IMR-90 (cell line): ENCODE measurements around the gene VASN. TPM values are rescaled to one million over a fixed set of nuclear protein-coding genes. Genes with fewer than 3 reads are reported as not detected.

Experiments
- ATAC-seq: fragments of 200-7000 bp; cut with Tn5 transposase; 2 replicates; pipeline ENCODE4 v1.9.1; 2020; ENCODE audit warnings: low read depth, mild to moderate bottlenecking, moderate library complexity
- BruUV-seq: library from RNA; stranded (reverse); fragments of 400-500 nt; replicated peaks from 2 replicates; lab custom pipeline; 2021; lab: Mats Ljungman, UMichigan
- CTCF ChIA-PET: fragments of 300-600 bp; formaldehyde crosslinking; extraction: SDS; loops from one replicate; lab custom pipeline; 2021; ENCODE audit warnings: antibody characterized with exemption; lab: Yijun Ruan, JAX
- POLR2A ChIA-PET: fragments of 300-600 bp; sonication (Branson Sonifier 250); formaldehyde crosslinking; loops from one replicate; lab custom pipeline; 2022; ENCODE audit warnings: antibody characterized with exemption; ENCODE audit not compliant: unreplicated experiment; lab: Charles Lee
- DNase-seq: peaks from one replicate; pipeline ENCODE4 v3.0.0; 2013
- H2AFZ ChIP-seq: replicated peaks from 2 replicates; pipeline ENCODE3; 2013; ENCODE audit warnings: low read length, mild to moderate bottlenecking; ENCODE audit not compliant: poor library complexity
- H2AK5ac ChIP-seq: 2 replicates; pipeline ENCODE4 v1.6.1; 2013; ENCODE audit warnings: low read depth, low read length, inconsistent platforms
- H2AK9ac ChIP-seq: replicated peaks from 2 replicates; pipeline ENCODE3; 2013; ENCODE audit warnings: mild to moderate bottlenecking, low read depth, low read length, moderate library complexity; ENCODE audit not compliant: poor library complexity
- H2BK120ac ChIP-seq: 2 replicates; pipeline ENCODE4 v1.6.1; 2013; ENCODE audit warnings: low read depth, low read length, inconsistent platforms
- H2BK15ac ChIP-seq: 3 replicates; pipeline ENCODE4 v1.6.1; 2013; ENCODE audit warnings: low read depth, low read length, inconsistent platforms
- H2BK20ac ChIP-seq: 2 replicates; pipeline ENCODE4 v1.6.1; 2013; ENCODE audit warnings: low read depth, mild to moderate bottlenecking, inconsistent platforms, low read length, moderate library complexity
- H2BK5ac ChIP-seq: 2 replicates; pipeline ENCODE4 v1.6.1; 2013; ENCODE audit warnings: mild to moderate bottlenecking, low read depth, low read length, inconsistent platforms; ENCODE audit not compliant: poor library complexity, severe bottlenecking
- H3K14ac ChIP-seq: replicated peaks from 2 replicates; pipeline ENCODE4 v1.6.1; 2013; ENCODE audit warnings: low read depth, low read length, inconsistent platforms
- H3K18ac ChIP-seq: 2 replicates; pipeline ENCODE4 v1.6.1; 2013; ENCODE audit warnings: low read depth, low read length, control low read depth
- H3K23ac ChIP-seq: 2 replicates; pipeline ENCODE4 v1.6.1; 2013; ENCODE audit warnings: low read depth, low read length, inconsistent platforms
- H3K27ac ChIP-seq: 2 replicates; pipeline ENCODE4 v1.5.1; 2013; ENCODE audit warnings: mild to moderate bottlenecking, control low read depth, low read length; ENCODE audit not compliant: insufficient read depth
- H3K27me3 ChIP-seq: 2 replicates; pipeline ENCODE4 v1.6.1; 2013; ENCODE audit warnings: low read length; ENCODE audit not compliant: control insufficient read depth, insufficient read depth
- H3K36me3 ChIP-seq: 2 replicates; pipeline ENCODE4 v1.6.1; 2013; ENCODE audit warnings: low read length, mixed read lengths; ENCODE audit not compliant: control insufficient read depth, insufficient read depth
- H3K4ac ChIP-seq: 2 replicates; pipeline ENCODE4 v1.6.1; 2013; ENCODE audit warnings: low read depth, low read length, inconsistent platforms
- H3K4me1 ChIP-seq: 2 replicates; pipeline ENCODE4 v1.6.1; 2013; ENCODE audit warnings: low read length, mixed read lengths; ENCODE audit not compliant: control insufficient read depth, insufficient read depth
- H3K4me2 ChIP-seq: 2 replicates; pipeline ENCODE4 v1.6.1; 2013; ENCODE audit warnings: low read depth, mild to moderate bottlenecking, control low read depth, low read length, moderate library complexity
- H3K4me3 ChIP-seq: 2 replicates; pipeline ENCODE4 v1.5.1; 2013; ENCODE audit warnings: low read depth, mild to moderate bottlenecking, control low read depth, low read length, moderate library complexity; ENCODE audit not compliant: insufficient read depth
- H3K56ac ChIP-seq: 2 replicates; pipeline ENCODE4 v1.6.1; 2013; ENCODE audit warnings: low read length, inconsistent platforms; ENCODE audit not compliant: insufficient read depth; ENCODE audit errors: extremely low read depth
- H3K79me1 ChIP-seq, 2 experiments: 2 replicates each; pipeline ENCODE4 v1.6.1; 2013; ENCODE audit warnings: low read length in 2 of 2, inconsistent platforms in 1 of 2, low read depth in 1 of 2
- H3K9ac ChIP-seq: 2 replicates; pipeline ENCODE4 v1.6.1; 2013; ENCODE audit warnings: low read depth, low read length, control low read depth
- H3K9me1 ChIP-seq: 2 replicates; pipeline ENCODE4 v1.6.1; 2013; ENCODE audit warnings: low read length, inconsistent platforms; ENCODE audit not compliant: insufficient read depth
- H3K9me3 ChIP-seq: 2 replicates; pipeline ENCODE4 v1.6.1; 2013; ENCODE audit warnings: low read length; ENCODE audit not compliant: control insufficient read depth, insufficient read depth
- H4K20me1 ChIP-seq: 2 replicates; pipeline ENCODE4 v1.6.1; 2013; ENCODE audit warnings: low read length, inconsistent platforms; ENCODE audit not compliant: insufficient read depth
- H4K5ac ChIP-seq: 2 replicates; pipeline ENCODE4 v1.6.1; 2013; ENCODE audit warnings: mild to moderate bottlenecking, low read depth, low read length, control low read depth
- H4K8ac ChIP-seq, 2 experiments: 2 replicates each; pipeline ENCODE4 v1.6.1; 2013; ENCODE audit warnings: low read depth in 2 of 2, low read length in 2 of 2, control low read depth in 1 of 2, inconsistent platforms in 1 of 2
- H4K91ac ChIP-seq: 2 replicates; pipeline ENCODE4 v1.6.1; 2013; ENCODE audit warnings: low read depth, low read length, inconsistent platforms; ENCODE audit not compliant: insufficient read depth
- BHLHE40 ChIP-seq: fragments of 150-350 bp; IDR thresholded peaks from 2 replicates; pipeline ENCODE4 v1.6.1; 2016; ENCODE audit warnings: mild to moderate bottlenecking, low read depth, low read length
- CHD1 ChIP-seq: IDR thresholded peaks from 2 replicates; pipeline ENCODE4 v1.6.1; 2012; ENCODE audit warnings: low read depth, low read length, improper control_type of control experiment
- CTCF ChIP-seq: conservative IDR thresholded peaks from 2 replicates; pipeline ENCODE4 v1.5.1; 2012; ENCODE audit warnings: mild to moderate bottlenecking, low read depth, low read length, improper control_type of control experiment
- RCOR1 ChIP-seq: IDR thresholded peaks from 2 replicates; pipeline ENCODE4 v1.6.1; 2012; ENCODE audit warnings: mild to moderate bottlenecking, low read length, improper control_type of control experiment; ENCODE audit not compliant: insufficient replicate concordance
- RFX5 ChIP-seq: IDR thresholded peaks from 2 replicates; pipeline ENCODE4 v1.8.0; 2012; ENCODE audit warnings: low read depth, mild to moderate bottlenecking, low read length, moderate library complexity
- SMC3 ChIP-seq: fragments of 150-350 bp; IDR thresholded peaks from 2 replicates; pipeline ENCODE4 v1.6.1; 2016; ENCODE audit warnings: low read depth, mild to moderate bottlenecking, antibody characterized with exemption, low read length, moderate library complexity
- WGBS, 2 experiments: methylation state at CpG; one replicate each; pipeline versions ENCODE4 v1.1.5 to v1.1.7; 2013; ENCODE audit warnings: missing lambda C conversion rate in 2 of 2; ENCODE audit not compliant: insufficient read length in 1 of 2; ENCODE audit errors: extremely low coverage in 2 of 2; 5-methylcytosine and 5-hydroxymethylcytosine counted together
- dilution Hi-C: fragments of 300-500 bp; cut with HindIII; formaldehyde crosslinking; loops from one replicate; pipeline ENCODE4 v1.14.3; 2018; ENCODE audit warnings: low sequenced_read_pairs; ENCODE audit not compliant: unreplicated experiment
- in situ Hi-C: fragments of 300-500 bp; cut with MboI; formaldehyde crosslinking; loops from 3 replicates; pipeline ENCODE4 v1.14.3; 2019; ENCODE audit warnings: low sequenced_read_pairs, inconsistent platforms, mixed read lengths
- intact Hi-C: fragments of 100-400 bp; cut with micrococcal nuclease; formaldehyde crosslinking; loops from 2 replicates; pipeline ENCODE4 v1.10.0; 2022
- polyA plus RNA-seq, 3 experiments: library from polyadenylated mRNA; depleted of rRNA; stranded (reverse); fragments of >200 nt; gene quantifications; 2 replicates each; pipeline ENCODE4 v1.2.3, GENCODE V29; 2012; ENCODE audit warnings: low replicate concordance in 1 of 3
- total RNA-seq: library from RNA; depleted of rRNA; stranded (reverse); fragments of >200 nt; gene quantifications from 2 replicates; pipeline ENCODE4 v1.2.3, GENCODE V29; 2012

Gene VASN
- total and polyA plus RNA-seq, 2 of the 4 experiments (the other 2 are of a cell fraction), result 9.3 to 87.2 TPM

GRCh38 chr16:4401094-4401501 lies 29.4 kb downstream of the VASN start:
- Histone ChIP-seq H3K36me3 (peaks cover 20% of the 10 kb centered on the region), H3K27me3 (no peaks in the 10 kb centered on the region), H3K9ac (no peak overlapping the region), H2BK15ac (no peak overlapping the region), H3K9me3 (no peaks in the 10 kb centered on the region), H2BK5ac (no peak overlapping the region), H3K4ac (no peak overlapping the region), H3K18ac (no peak overlapping the region), H4K8ac (no peak overlapping the region), H3K9me1 (no peaks in the 10 kb centered on the region), H3K23ac (no peak overlapping the region), H2AFZ (no peak overlapping the region), H3K14ac (no peak overlapping the region), H4K20me1 (peaks cover 15% of the 10 kb centered on the region), H3K4me1 (peaks cover 2% of the 10 kb centered on the region; the same call in 1 of the 2 replicates), H4K5ac (no peak overlapping the region), H3K79me1 (peaks cover 0 to 10% of the 10 kb centered on the region in 2 experiments; a peak in 1 of 4 replicates), H2BK120ac (no peak overlapping the region), H3K56ac (no peak overlapping the region), H2AK5ac (peak overlapping the region; percentile 52; the same call in 1 of the 2 replicates), H4K91ac (no peak overlapping the region), H3K4me2 (no peak overlapping the region), H2AK9ac (peak overlapping the region; percentile 15), H3K4me3 (no peak overlapping the region), H3K27ac (no peak overlapping the region), H2BK20ac (no peak overlapping the region)
- ChIA-PET POLR2A (no interaction called here), CTCF (interaction anchor here (0.6 to 2.0 kb wide), 2 partner anchors 35 to 49 kb away, joined by 4 to 12 read pairs; partner anchors contain the start of gene PAM16)
- DNase-seq (no peak), ATAC-seq (no peak)
- no TSS peak for BruUV-seq
- intact Hi-C loops, result loop anchor here (5.0 kb wide), 1 partner anchor 129 kb away; the partner anchor contains the start of gene TFAP4
- 97% methylated on average over 7 of the region's 12 CpGs; no CpG with 5 or more reads in 1 of the 2 experiments for WGBS, 2 experiments
- no peak for TF ChIP-seq RFX5
- TF ChIP-seq RCOR1, result no peak
- no peak for TF ChIP-seq CHD1
- TF ChIP-seq SMC3, result no peak
- no peak for TF ChIP-seq BHLHE40
- TF ChIP-seq CTCF, result no peak
- dilution Hi-C loops, result no loop called here
- in situ Hi-C loops, result no loop called here
